ENCODE results near the gene STAT2.
A peak's percentile ranks its signal among the peaks of the same experiment; 100 is the strongest.
"Not testable (repeated sequence)": the region's sequence is repeated elsewhere in the genome, so short reads cannot be mapped to it uniquely, and the experiment has no call there.

Gene STAT2

DNA sequence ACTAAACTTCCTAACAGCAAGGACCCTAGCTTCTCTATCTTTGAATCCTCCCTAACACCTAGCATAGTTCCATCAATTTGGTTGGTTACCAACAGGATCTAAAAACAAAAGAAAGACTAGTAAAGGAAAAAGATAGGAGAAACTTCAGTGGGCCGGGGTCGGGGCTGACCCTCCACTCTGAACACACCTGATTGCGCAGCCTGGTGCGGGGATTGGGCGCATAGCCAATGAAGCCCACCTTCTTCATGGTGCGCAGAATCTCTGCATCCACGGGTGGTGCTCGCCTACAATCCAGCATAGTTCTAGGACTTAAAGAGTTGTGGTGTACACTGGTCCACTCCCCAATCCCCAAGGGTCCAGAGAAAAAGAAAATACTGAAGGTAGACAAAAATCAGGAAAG lies 33.8 kb downstream of the STAT2 start:
- TF ChIP-seq CTCF (conservative IDR thresholded peaks at IDR 0.05; ENCODE audit: low read depth, low read length): no peak
- H3K27me3 ChIP-seq (ENCODE audit: insufficient read depth, low read depth): no peaks in the 10 kb centered on the region
- peaks cover 4% of the 10 kb centered on the region for H3K4me1 ChIP-seq (ENCODE audit: low read depth, poor library complexity, severe bottlenecking)
- no peak overlapping the region for H3K9ac ChIP-seq
- no peak overlapping the region for H3K4me3 ChIP-seq (IDR thresholded peaks at IDR 0.05; ENCODE audit: insufficient read depth, low read depth, low read length)
- no peaks in the 10 kb centered on the region for H3K36me3 ChIP-seq (ENCODE audit: insufficient read depth)
- no peak overlapping the region for H3K4me2 ChIP-seq
- no peaks in the 10 kb centered on the region for H3K79me2 ChIP-seq (ENCODE audit: insufficient read depth, low read depth)
- no peak overlapping the region for H2AFZ ChIP-seq (ENCODE audit: low read depth)
- no peaks in the 10 kb centered on the region for H4K20me1 ChIP-seq (ENCODE audit: insufficient read depth)
- H3K27ac ChIP-seq: no peak overlapping the region

GRCh38 chr12:56324206-56324605 lies 35.7 kb downstream of the STAT2 start:
- no peaks in the 10 kb centered on the region for H4K20me1 ChIP-seq (ENCODE audit: insufficient read depth)
- peaks cover 7% of the 10 kb centered on the region for H3K4me1 ChIP-seq (ENCODE audit: low read depth, poor library complexity, severe bottlenecking)
- H3K36me3 ChIP-seq (ENCODE audit: insufficient read depth): no peaks in the 10 kb centered on the region
- H3K4me2 ChIP-seq: no peak overlapping the region
- H2AFZ ChIP-seq (ENCODE audit: low read depth): no peak overlapping the region
- no peaks in the 10 kb centered on the region for H3K27me3 ChIP-seq (ENCODE audit: insufficient read depth, low read depth)
- no peak overlapping the region for H3K27ac ChIP-seq
- H3K79me2 ChIP-seq (ENCODE audit: insufficient read depth, low read depth): no peaks in the 10 kb centered on the region
- no peak overlapping the region for H3K4me3 ChIP-seq (IDR thresholded peaks at IDR 0.05; ENCODE audit: insufficient read depth, low read depth, low read length)
- no peak for TF ChIP-seq CTCF (conservative IDR thresholded peaks at IDR 0.05; ENCODE audit: low read depth, low read length)
- H3K9ac ChIP-seq: no peak overlapping the region

- H3K27ac ChIP-seq; H2AFZ ChIP-seq (ENCODE audit: low read depth); H3K9ac ChIP-seq; H3K79me2 ChIP-seq (ENCODE audit: insufficient read depth, low read depth); H4K20me1 ChIP-seq (ENCODE audit: insufficient read depth); H3K4me3 ChIP-seq (IDR thresholded peaks at IDR 0.05; ENCODE audit: insufficient read depth, low read depth, low read length); H3K27me3 ChIP-seq (ENCODE audit: insufficient read depth, low read depth); H3K4me2 ChIP-seq; H3K36me3 ChIP-seq (ENCODE audit: insufficient read depth): not testable (repeated sequence)
- peaks cover 16% of the 10 kb centered on the region for H3K4me1 ChIP-seq (ENCODE audit: low read depth, poor library complexity, severe bottlenecking)
Measured at GRCh38 chr12:56321610-56322009, 38.3 kb downstream of the STAT2 start.

- H3K27ac ChIP-seq: no peak overlapping the region
- H2AFZ ChIP-seq (ENCODE audit: low read depth): no peak overlapping the region
- no peak for TF ChIP-seq CTCF (conservative IDR thresholded peaks at IDR 0.05; ENCODE audit: low read depth, low read length)
- peaks cover 19% of the 10 kb centered on the region for H3K4me1 ChIP-seq (ENCODE audit: low read depth, poor library complexity, severe bottlenecking)
- H3K9ac ChIP-seq: no peak overlapping the region
- no peak overlapping the region for H3K4me3 ChIP-seq (IDR thresholded peaks at IDR 0.05; ENCODE audit: insufficient read depth, low read depth, low read length)
- H3K36me3 ChIP-seq (ENCODE audit: insufficient read depth): no peaks in the 10 kb centered on the region
- H3K79me2 ChIP-seq (ENCODE audit: insufficient read depth, low read depth): no peaks in the 10 kb centered on the region
- no peak overlapping the region for H3K4me2 ChIP-seq
- no peaks in the 10 kb centered on the region for H3K27me3 ChIP-seq (ENCODE audit: insufficient read depth, low read depth)
- no peaks in the 10 kb centered on the region for H4K20me1 ChIP-seq (ENCODE audit: insufficient read depth)
Measured at GRCh38 chr12:56321027-56321426, 38.9 kb downstream of the STAT2 start.

- H3K4me3 ChIP-seq (IDR thresholded peaks at IDR 0.05; ENCODE audit: insufficient read depth, low read depth, low read length): no peak overlapping the region
- H3K4me1 ChIP-seq (ENCODE audit: low read depth, poor library complexity, severe bottlenecking): peaks cover 31% of the 10 kb centered on the region
- H3K9ac ChIP-seq: no peak overlapping the region
- H3K79me2 ChIP-seq (ENCODE audit: insufficient read depth, low read depth): peaks cover 22% of the 10 kb centered on the region
- H3K4me2 ChIP-seq: no peak overlapping the region
- H4K20me1 ChIP-seq (ENCODE audit: insufficient read depth): no peaks in the 10 kb centered on the region
- no peak overlapping the region for H3K27ac ChIP-seq
- TF ChIP-seq CTCF (conservative IDR thresholded peaks at IDR 0.05; ENCODE audit: low read depth, low read length): peak; percentile 38
- H2AFZ ChIP-seq (ENCODE audit: low read depth): no peak overlapping the region
- peaks cover 7% of the 10 kb centered on the region; the same call in 1 of the 2 replicates for H3K36me3 ChIP-seq (ENCODE audit: insufficient read depth)
- no peaks in the 10 kb centered on the region for H3K27me3 ChIP-seq (ENCODE audit: insufficient read depth, low read depth)
Measured at GRCh38 chr12:56317675-56318074, 42.2 kb downstream of the STAT2 start.
